Vagina (tissue), 2 donors: ENCODE data around the gene GSK3A.

Experiments used
- POLR2A ChIP-seq, 2 donors: fragments of 450-650 bp; IDR thresholded peaks; one replicate each; pipeline ENCODE4 v1.6.1; 2017; ENCODE audit warnings: antibody characterized with exemption in 2 of 2, mild to moderate bottlenecking in 2 of 2, moderate library complexity in 2 of 2
- POLR2AphosphoS5 ChIP-seq, 2 donors: sonication (generic); formaldehyde crosslinking; IDR thresholded peaks; one replicate each; pipeline ENCODE4 v1.9.0; 2017; ENCODE audit warnings: antibody characterized with exemption in 2 of 2, mild to moderate bottlenecking in 2 of 2, low read depth in 1 of 2; ENCODE audit not compliant: insufficient read depth in 1 of 2
- TF ChIP-seq, protein P1 (sequence below), 3 experiments: fragments of 450-650 bp in 2 of 3; fragments of 200-600 bp in 1 of 3; sonication (generic) in 1 of 3; IDR thresholded peaks; one replicate each; pipeline ENCODE4 v1.5.1; 2017 to 2019; ENCODE audit warnings: antibody characterized with exemption in 3 of 3, mild to moderate bottlenecking in 2 of 3, moderate library complexity in 2 of 3

DNA sequence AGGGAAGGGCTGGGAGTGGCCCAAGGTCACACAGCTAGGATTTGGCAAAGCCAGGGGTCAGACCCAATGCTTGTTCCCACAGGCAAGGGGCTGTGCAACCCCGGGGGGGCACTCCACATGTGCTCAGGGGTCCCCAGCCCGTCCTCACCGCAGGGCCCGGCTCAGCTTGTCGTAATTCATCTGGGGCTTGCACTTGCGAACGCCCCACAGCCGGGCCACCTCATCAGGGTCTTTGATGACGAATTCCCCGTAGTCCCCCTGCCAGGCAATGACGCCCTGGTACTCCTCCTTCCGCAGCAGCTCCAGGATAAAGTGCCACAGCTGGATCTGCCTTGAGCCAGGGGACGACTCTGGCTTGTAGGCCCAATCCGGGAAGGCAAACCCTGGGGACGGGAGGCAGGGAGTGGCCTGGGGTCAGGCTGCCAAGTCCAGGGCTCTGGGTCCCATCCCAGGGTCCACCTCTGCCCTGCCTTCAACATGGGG is 7.8 kb upstream of the GSK3A start:
- TF ChIP-seq POLR2AphosphoS5 (IDR thresholded peaks at IDR 0.05; ENCODE audit: insufficient read depth in 1 of 2, low read depth in 1 of 2) = no peak
- TF ChIP-seq, protein P1, sequence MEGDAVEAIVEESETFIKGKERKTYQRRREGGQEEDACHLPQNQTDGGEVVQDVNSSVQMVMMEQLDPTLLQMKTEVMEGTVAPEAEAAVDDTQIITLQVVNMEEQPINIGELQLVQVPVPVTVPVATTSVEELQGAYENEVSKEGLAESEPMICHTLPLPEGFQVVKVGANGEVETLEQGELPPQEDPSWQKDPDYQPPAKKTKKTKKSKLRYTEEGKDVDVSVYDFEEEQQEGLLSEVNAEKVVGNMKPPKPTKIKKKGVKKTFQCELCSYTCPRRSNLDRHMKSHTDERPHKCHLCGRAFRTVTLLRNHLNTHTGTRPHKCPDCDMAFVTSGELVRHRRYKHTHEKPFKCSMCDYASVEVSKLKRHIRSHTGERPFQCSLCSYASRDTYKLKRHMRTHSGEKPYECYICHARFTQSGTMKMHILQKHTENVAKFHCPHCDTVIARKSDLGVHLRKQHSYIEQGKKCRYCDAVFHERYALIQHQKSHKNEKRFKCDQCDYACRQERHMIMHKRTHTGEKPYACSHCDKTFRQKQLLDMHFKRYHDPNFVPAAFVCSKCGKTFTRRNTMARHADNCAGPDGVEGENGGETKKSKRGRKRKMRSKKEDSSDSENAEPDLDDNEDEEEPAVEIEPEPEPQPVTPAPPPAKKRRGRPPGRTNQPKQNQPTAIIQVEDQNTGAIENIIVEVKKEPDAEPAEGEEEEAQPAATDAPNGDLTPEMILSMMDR (IDR thresholded peaks at IDR 0.05) = no peak
- no peak for TF ChIP-seq POLR2A (IDR thresholded peaks at IDR 0.05)
